ENCODE data around the gene CNTRL.
"Not testable (repeated sequence)": the region's sequence is repeated elsewhere in the genome, so short reads cannot be mapped to it uniquely, and the experiment has no call there.

The CNTRL gene

GRCh38 chr9:121138561-121138960 is 63.8 kb downstream of the CNTRL start:
- no peak for DNase-seq

GRCh38 chr9:121138973-121139372 is 64.2 kb downstream of the CNTRL start:
- DNase-seq: no peak

GRCh38 chr9:121140162-121140561 is 65.4 kb downstream of the CNTRL start:
- no peak for DNase-seq

- no peak for DNase-seq
These were observed 66.6 kb downstream of the CNTRL start for GRCh38 chr9:121141306-121141705.

- DNase-seq: no peak
These were observed 67.0 kb downstream of the CNTRL start for GRCh38 chr9:121141706-121142105.

GRCh38 chr9:121143771-121144170 is 69.0 kb downstream of the CNTRL start:
- no peak for DNase-seq

- DNase-seq: no peak
These were observed 69.7 kb downstream of the CNTRL start for GRCh38 chr9:121144482-121144881.

- DNase-seq: no peak
These were observed 75.4 kb downstream of the CNTRL start for GRCh38 chr9:121150188-121150587.

- no peak for DNase-seq
These were observed 78.9 kb downstream of the CNTRL start for GRCh38 chr9:121153642-121154041.

GRCh38 chr9:121154782-121155181 is 80.0 kb downstream of the CNTRL start:
- no peak for DNase-seq

- no peak for DNase-seq
These were observed 81.5 kb downstream of the CNTRL start for GRCh38 chr9:121156263-121156731.

- DNase-seq: no peak
These were observed 83.2 kb downstream of the CNTRL start for GRCh38 chr9:121157939-121158338.

- DNase-seq: no peak
These were observed 85.3 kb downstream of the CNTRL start for GRCh38 chr9:121160025-121160424.

- no peak for DNase-seq
These were observed 93.3 kb downstream of the CNTRL start for GRCh38 chr9:121168052-121168451.

- no peak for DNase-seq
These were observed 94.4 kb downstream of the CNTRL start for GRCh38 chr9:121169094-121169601.

- no peak for DNase-seq
These were observed 96.5 kb downstream of the CNTRL start for GRCh38 chr9:121171236-121171635.

GRCh38 chr9:121172726-121173487 is 98.2 kb downstream of the CNTRL start:
- no peak for DNase-seq

- DNase-seq: no peak
These were observed 98.7 kb downstream of the CNTRL start for GRCh38 chr9:121173501-121173900.

- DNase-seq: no peak
These were observed 104.1 kb downstream of the CNTRL start for GRCh38 chr9:121178676-121179372.

GRCh38 chr9:121179373-121179721 is 104.6 kb downstream of the CNTRL start:
- DNase-seq: not testable (repeated sequence)

- DNase-seq: no peak
These were observed 105.4 kb downstream of the CNTRL start for GRCh38 chr9:121179930-121180681.

- no peak for DNase-seq
These were observed 107.5 kb downstream of the CNTRL start for GRCh38 chr9:121182101-121182836.

- DNase-seq: no peak
These were observed 108.2 kb downstream of the CNTRL start for GRCh38 chr9:121182989-121183388.

All from stimulated activated CD4-positive, alpha-beta T cell treated with anti-CD3 and anti-CD28 coated beads, Interleukin-1b, Interleukin-23, amount 100 ng/mL, for 48 hours (primary cell).